ENCODE results near the gene TMEM87A.
A peak's percentile ranks its signal among the peaks of the same experiment; 100 is the strongest.

Gene TMEM87A

GRCh38 chr15:42175671-42176070 lies 97.6 kb downstream of the TMEM87A start:
- DNase-seq (ENCODE audit: low read depth): no peak
- no peak overlapping the region for H3K4me3 ChIP-seq (ENCODE audit: control insufficient read depth, low read depth, low read length)
- no peak for TF ChIP-seq CTCF (IDR thresholded peaks at IDR 0.05; ENCODE audit: control insufficient read depth, insufficient read depth, low read depth, low read length, missing control alignments)

DNA sequence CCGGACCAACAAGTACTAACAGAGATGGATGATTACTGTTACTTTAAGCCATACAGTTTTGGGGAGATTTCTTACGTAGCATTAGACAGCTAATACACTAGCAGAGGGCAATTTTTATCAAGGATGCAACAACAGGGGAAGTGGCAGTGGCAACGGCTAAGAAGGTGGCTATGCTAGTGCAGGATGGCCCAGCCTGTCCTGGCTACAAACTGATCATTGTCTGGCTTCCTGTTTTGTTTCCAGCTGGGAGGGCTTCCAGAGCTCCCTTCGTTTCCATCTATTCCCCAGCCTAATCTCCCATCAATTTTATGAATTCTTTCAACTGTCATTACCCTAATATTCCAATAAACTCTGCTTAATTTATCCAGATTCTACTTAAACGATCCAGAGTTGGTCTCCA lies 100.8 kb downstream of the TMEM87A start:
- no peak for DNase-seq (ENCODE audit: low read depth)
- TF ChIP-seq CTCF (IDR thresholded peaks at IDR 0.05; ENCODE audit: control insufficient read depth, insufficient read depth, low read depth, low read length, missing control alignments): no peak
- no peak overlapping the region for H3K4me3 ChIP-seq (ENCODE audit: control insufficient read depth, low read depth, low read length)

- DNase-seq (ENCODE audit: low read depth): no peak
Measured at GRCh38 chr15:42171795-42172194, 101.4 kb downstream of the TMEM87A start.

DNA sequence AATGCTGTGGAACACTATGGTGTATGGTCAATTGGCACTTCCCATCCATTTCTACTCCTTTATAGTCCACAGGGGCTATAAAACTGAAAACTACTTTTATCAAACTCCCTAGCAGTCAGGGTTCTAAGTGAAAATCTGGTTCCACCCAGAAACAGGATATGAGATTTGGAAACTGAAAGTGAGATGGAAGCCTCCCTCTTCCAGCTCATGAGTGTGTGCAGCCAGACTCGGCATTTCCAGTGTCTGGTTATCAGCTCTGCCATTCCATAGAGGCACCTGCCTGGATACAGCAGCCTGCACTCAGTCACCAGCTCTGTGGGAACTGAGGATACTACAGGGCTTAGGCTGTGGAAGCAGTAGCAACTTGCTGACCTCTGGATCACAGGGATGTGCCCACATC lies 102.1 kb downstream of the TMEM87A start:
- no peak overlapping the region for H3K4me3 ChIP-seq (ENCODE audit: control insufficient read depth, low read depth, low read length)
- no peak for TF ChIP-seq CTCF (IDR thresholded peaks at IDR 0.05; ENCODE audit: control insufficient read depth, insufficient read depth, low read depth, low read length, missing control alignments)
- no peak for DNase-seq (ENCODE audit: low read depth)

More at GRCh38 chr15:42171795-42172194, 101.4 kb downstream of the TMEM87A start:
- H3K4me3 ChIP-seq (ENCODE audit: control insufficient read depth, low read depth, low read length): no peak overlapping the region
- no peak for TF ChIP-seq CTCF (IDR thresholded peaks at IDR 0.05; ENCODE audit: control insufficient read depth, insufficient read depth, low read depth, low read length, missing control alignments)

- no peak for TF ChIP-seq CTCF (IDR thresholded peaks at IDR 0.05; ENCODE audit: control insufficient read depth, insufficient read depth, low read depth, low read length, missing control alignments)
- no peak overlapping the region for H3K4me3 ChIP-seq (ENCODE audit: control insufficient read depth, low read depth, low read length)
- DNase-seq (ENCODE audit: low read depth): no peak
Measured at GRCh38 chr15:42166225-42166940, 106.8 kb downstream of the TMEM87A start.

DNA sequence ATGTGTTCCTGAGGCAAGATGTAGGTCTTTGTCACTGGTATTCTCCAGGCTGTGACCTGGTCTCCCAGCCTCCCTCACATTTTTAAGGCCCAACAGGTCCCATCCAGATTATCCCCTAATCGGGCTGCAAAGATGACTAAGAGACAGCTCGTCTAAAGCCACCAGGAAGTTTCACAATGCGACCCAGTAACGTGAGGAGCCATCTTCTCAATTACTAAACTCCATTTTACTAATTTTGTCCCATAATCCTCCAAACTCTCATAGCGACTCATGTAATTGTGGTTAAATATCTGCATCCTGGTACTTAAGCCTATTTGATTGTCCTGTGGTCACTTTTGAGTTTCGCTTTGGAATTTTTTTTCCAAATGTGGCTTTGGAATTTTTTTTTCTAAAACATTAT lies 108.1 kb downstream of the TMEM87A start:
- H3K4me3 ChIP-seq (ENCODE audit: control insufficient read depth, low read depth, low read length): no peak overlapping the region
- no peak for TF ChIP-seq CTCF (IDR thresholded peaks at IDR 0.05; ENCODE audit: control insufficient read depth, insufficient read depth, low read depth, low read length, missing control alignments)
- DNase-seq (ENCODE audit: low read depth): peak; percentile 2

All from AG09309 (cell line).